NCI-H2227 (cell line): ENCODE data around the gene NRTN.
A peak's percentile ranks its signal among the peaks of the same experiment; 100 is the strongest.

Experiments used
- DNase-seq: peaks from one replicate; lab custom pipeline; 2025; ENCODE audit not compliant: unreplicated experiment; lab: John Stamatoyannopoulos, UW

Gene NRTN

GRCh38 chr19:5811117-5811516, 6.2 kb downstream of the NRTN start:
- DNase-seq, result no peak

- no peak for DNase-seq
Observed at GRCh38 chr19:5814123-5814851, 9.4 kb downstream of the NRTN start.

GRCh38 chr19:5814852-5815246, 10.0 kb downstream of the NRTN start:
- peak; percentile 12 for DNase-seq

GRCh38 chr19:5817218-5817617, 12.4 kb downstream of the NRTN start:
- no peak for DNase-seq

GRCh38 chr19:5818594-5818993, 13.7 kb downstream of the NRTN start:
- DNase-seq, result no peak

GRCh38 chr19:5820785-5821184, 15.9 kb downstream of the NRTN start:
- no peak for DNase-seq

- DNase-seq, result no peak
Observed at GRCh38 chr19:5821521-5822180, 16.8 kb downstream of the NRTN start.

GRCh38 chr19:5822181-5822844, 17.4 kb downstream of the NRTN start:
- DNase-seq, result no peak

- no peak for DNase-seq
Observed at GRCh38 chr19:5823579-5824281, 18.9 kb downstream of the NRTN start.

GRCh38 chr19:5824751-5825150, 19.9 kb downstream of the NRTN start:
- no peak for DNase-seq

- DNase-seq, result no peak
Observed at GRCh38 chr19:5825178-5825577, 20.3 kb downstream of the NRTN start.

- DNase-seq, result peak; percentile 71
Observed at GRCh38 chr19:5826531-5827341, 21.9 kb downstream of the NRTN start.

- DNase-seq, result no peak
Observed at GRCh38 chr19:5827342-5827890, 22.5 kb downstream of the NRTN start.

GRCh38 chr19:5827891-5828660, 23.2 kb downstream of the NRTN start:
- peak; percentile 97 for DNase-seq

GRCh38 chr19:5828661-5829566, 24.0 kb downstream of the NRTN start:
- DNase-seq, result peak; percentile 10

- no peak for DNase-seq
Observed at GRCh38 chr19:5829567-5830310, 24.9 kb downstream of the NRTN start.

GRCh38 chr19:5831159-5831558, 26.3 kb downstream of the NRTN start:
- no peak for DNase-seq

- no peak for DNase-seq
Observed at GRCh38 chr19:5832061-5832460, 27.2 kb downstream of the NRTN start.
